Astrocyte (in vitro differentiated cells and primary cell): ENCODE data around the gene EMP2. TPM values are rescaled to one million over a fixed set of nuclear protein-coding genes. Genes with fewer than 3 reads are reported as not detected.

Source experiments
- DNase-seq: peaks from one replicate; pipeline ENCODE4 v3.0.0-alpha.2; 2010; ENCODE audit warnings: low read depth
- FAIRE-seq: peaks from 2 replicates; lab custom pipeline; 2011; peaks lifted over from hg19 to GRCh38; lab: Jason Lieb, UNC
- H2AFZ ChIP-seq: 2 replicates; pipeline ENCODE4 v1.6.0; 2012; ENCODE audit warnings: low read depth, low read length, inconsistent platforms
- H3K27ac ChIP-seq: 2 replicates; pipeline ENCODE4 v1.5.1; 2011; ENCODE audit warnings: low read depth, low read length, inconsistent platforms
- H3K27me3 ChIP-seq: 2 replicates; pipeline ENCODE4 v1.6.0; 2011; ENCODE audit warnings: low read length, inconsistent platforms; ENCODE audit not compliant: insufficient read depth
- H3K36me3 ChIP-seq: 2 replicates; pipeline ENCODE4 v1.5.1; 2011; ENCODE audit warnings: low read length, inconsistent platforms; ENCODE audit not compliant: insufficient read depth
- H3K4me1 ChIP-seq: 2 replicates; pipeline ENCODE4 v1.5.1; 2011; ENCODE audit warnings: low read length, inconsistent platforms; ENCODE audit not compliant: insufficient read depth
- H3K4me2 ChIP-seq: 2 replicates; pipeline ENCODE4 v1.6.0; 2012; ENCODE audit warnings: low read length, inconsistent platforms
- H3K4me3 ChIP-seq: 2 replicates; pipeline ENCODE4 v1.5.1; 2011; ENCODE audit warnings: low read depth, mild to moderate bottlenecking, low read length, inconsistent platforms; ENCODE audit not compliant: insufficient read depth
- H3K79me2 ChIP-seq: 2 replicates; pipeline ENCODE4 v1.6.0; 2012; ENCODE audit warnings: mild to moderate bottlenecking, low read length, inconsistent platforms; ENCODE audit not compliant: insufficient read depth
- H3K9ac ChIP-seq: 2 replicates; pipeline ENCODE4 v1.6.0; 2012; ENCODE audit warnings: mild to moderate bottlenecking, low read length, inconsistent platforms
- H3K9me3 ChIP-seq: 2 replicates; pipeline ENCODE4 v1.5.1; 2012; ENCODE audit warnings: low read depth, mild to moderate bottlenecking, low read length, inconsistent platforms; ENCODE audit not compliant: insufficient read depth
- H4K20me1 ChIP-seq: 2 replicates; pipeline ENCODE4 v1.6.0; 2012; ENCODE audit warnings: low read length, inconsistent platforms; ENCODE audit not compliant: insufficient read depth
- H3K27ac Mint-ChIP-seq: one replicate; pipeline ENCODE4 v1.8.0; 2021; ENCODE audit warnings: mild to moderate bottlenecking, mixed read lengths; ENCODE audit not compliant: unreplicated experiment
- H3K27me3 Mint-ChIP-seq: one replicate; pipeline ENCODE4 v1.8.0; 2021; ENCODE audit warnings: low read depth, mixed read lengths; ENCODE audit not compliant: unreplicated experiment
- H3K36me3 Mint-ChIP-seq: one replicate; pipeline ENCODE4 v1.8.0; 2021; ENCODE audit warnings: low read depth, mixed read lengths; ENCODE audit not compliant: unreplicated experiment
- H3K4me1 Mint-ChIP-seq: one replicate; pipeline ENCODE4 v1.8.0; 2021; ENCODE audit warnings: low read depth, mixed read lengths; ENCODE audit not compliant: unreplicated experiment
- H3K4me3 Mint-ChIP-seq: one replicate; pipeline ENCODE4 v1.8.0; 2021; ENCODE audit warnings: mild to moderate bottlenecking, moderate library complexity, mixed read lengths; ENCODE audit not compliant: unreplicated experiment
- H3K9me3 Mint-ChIP-seq: one replicate; pipeline ENCODE4 v1.8.0; 2021; ENCODE audit warnings: mild to moderate bottlenecking, mixed read lengths; ENCODE audit not compliant: unreplicated experiment
- EZH2 ChIP-seq: IDR thresholded peaks from 2 replicates; pipeline ENCODE4 v1.6.1; 2012; ENCODE audit warnings: mild to moderate bottlenecking, low read length, inconsistent platforms; ENCODE audit not compliant: insufficient read depth
- total RNA-seq: library from RNA; stranded (reverse); gene quantifications from 2 replicates; pipeline ENCODE4 v1.2.1, GENCODE V29; 2021
- TF ChIP-seq, protein P1 (sequence below): IDR thresholded peaks from 2 replicates; pipeline ENCODE4 v1.5.1; 2011; ENCODE audit warnings: low read depth, mild to moderate bottlenecking, inconsistent platforms, low read length, moderate library complexity; ENCODE audit not compliant: insufficient read depth

EMP2 gene
- total RNA-seq, 1 donor from 2014 or later = 1.7 TPM

- DNase-seq (no peak), FAIRE-seq (no peak)
- no peaks in the 10 kb centered on the region for H3K9me3 ChIP-seq
- H3K4me3 ChIP-seq = no peak overlapping the region
- H3K79me2 ChIP-seq = no peaks in the 10 kb centered on the region
- H3K4me2 ChIP-seq = no peak overlapping the region
- no peak overlapping the region for H2AFZ ChIP-seq
- Mint-ChIP-seq H3K9me3 (no peaks in the 10 kb centered on the region), H3K4me3 (no peak overlapping the region), H3K27ac (no peak overlapping the region), H3K4me1 (no peaks in the 10 kb centered on the region), H3K27me3 (peaks cover 3% of the 10 kb centered on the region), H3K36me3 (no peaks in the 10 kb centered on the region)
- no peaks in the 10 kb centered on the region for H4K20me1 ChIP-seq
- TF ChIP-seq, protein P1, sequence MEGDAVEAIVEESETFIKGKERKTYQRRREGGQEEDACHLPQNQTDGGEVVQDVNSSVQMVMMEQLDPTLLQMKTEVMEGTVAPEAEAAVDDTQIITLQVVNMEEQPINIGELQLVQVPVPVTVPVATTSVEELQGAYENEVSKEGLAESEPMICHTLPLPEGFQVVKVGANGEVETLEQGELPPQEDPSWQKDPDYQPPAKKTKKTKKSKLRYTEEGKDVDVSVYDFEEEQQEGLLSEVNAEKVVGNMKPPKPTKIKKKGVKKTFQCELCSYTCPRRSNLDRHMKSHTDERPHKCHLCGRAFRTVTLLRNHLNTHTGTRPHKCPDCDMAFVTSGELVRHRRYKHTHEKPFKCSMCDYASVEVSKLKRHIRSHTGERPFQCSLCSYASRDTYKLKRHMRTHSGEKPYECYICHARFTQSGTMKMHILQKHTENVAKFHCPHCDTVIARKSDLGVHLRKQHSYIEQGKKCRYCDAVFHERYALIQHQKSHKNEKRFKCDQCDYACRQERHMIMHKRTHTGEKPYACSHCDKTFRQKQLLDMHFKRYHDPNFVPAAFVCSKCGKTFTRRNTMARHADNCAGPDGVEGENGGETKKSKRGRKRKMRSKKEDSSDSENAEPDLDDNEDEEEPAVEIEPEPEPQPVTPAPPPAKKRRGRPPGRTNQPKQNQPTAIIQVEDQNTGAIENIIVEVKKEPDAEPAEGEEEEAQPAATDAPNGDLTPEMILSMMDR = no peak
- no peak for TF ChIP-seq EZH2
- H3K4me1 ChIP-seq = no peaks in the 10 kb centered on the region
- no peaks in the 10 kb centered on the region for H3K36me3 ChIP-seq
- H3K27me3 ChIP-seq = no peaks in the 10 kb centered on the region
- no peak overlapping the region for H3K9ac ChIP-seq
- H3K27ac ChIP-seq = no peak overlapping the region
Observed at GRCh38 chr16:10526962-10527361, 53.4 kb downstream of the EMP2 start.

DNA sequence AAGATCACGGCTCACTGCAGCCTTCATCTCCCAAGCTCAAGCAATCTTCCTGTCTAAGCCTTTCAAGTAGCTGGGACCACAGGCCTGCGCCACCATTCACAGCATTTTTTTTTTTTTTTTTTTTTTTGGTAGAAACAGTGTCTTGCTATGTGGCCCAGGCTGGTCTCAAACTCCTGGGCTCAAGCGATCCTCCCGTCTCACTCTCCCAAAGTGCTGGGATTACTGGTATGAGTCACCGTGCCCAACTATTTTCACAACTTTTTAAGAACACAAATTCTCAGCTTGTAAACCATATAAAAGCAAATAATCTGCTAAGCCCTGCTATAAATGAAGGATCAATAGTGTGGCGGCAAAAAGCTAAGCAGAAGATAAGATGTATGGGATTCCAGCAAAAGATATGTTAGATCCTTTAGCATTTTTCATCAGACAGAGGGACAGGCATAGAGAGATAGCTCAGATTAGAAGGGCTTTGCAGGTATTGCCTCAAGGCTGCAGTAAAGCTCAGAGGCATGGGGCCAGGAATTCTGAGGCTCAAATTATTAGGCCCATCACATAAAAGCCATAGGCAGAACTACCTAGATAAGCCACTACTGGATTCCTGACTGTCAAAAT lies 55.1 kb downstream of the EMP2 start:
- Histone ChIP-seq H4K20me1 (no peaks in the 10 kb centered on the region), H3K27me3 (no peaks in the 10 kb centered on the region), H2AFZ (no peak overlapping the region), H3K4me1 (no peaks in the 10 kb centered on the region), H3K4me2 (no peak overlapping the region), H3K4me3 (no peak overlapping the region), H3K9ac (no peak overlapping the region), H3K79me2 (no peaks in the 10 kb centered on the region), H3K27ac (no peak overlapping the region), H3K36me3 (no peaks in the 10 kb centered on the region), H3K9me3 (no peaks in the 10 kb centered on the region)
- no peak overlapping the region for H3K27ac Mint-ChIP-seq
- H3K9me3 Mint-ChIP-seq = no peaks in the 10 kb centered on the region
- no peaks in the 10 kb centered on the region for H3K36me3 Mint-ChIP-seq
- H3K4me3 Mint-ChIP-seq = no peak overlapping the region
- FAIRE-seq (no peak), DNase-seq (no peak)
- H3K27me3 Mint-ChIP-seq = peaks cover 3% of the 10 kb centered on the region
- no peaks in the 10 kb centered on the region for H3K4me1 Mint-ChIP-seq
- no peak for TF ChIP-seq EZH2
- TF ChIP-seq, protein P1 = no peak

DNA sequence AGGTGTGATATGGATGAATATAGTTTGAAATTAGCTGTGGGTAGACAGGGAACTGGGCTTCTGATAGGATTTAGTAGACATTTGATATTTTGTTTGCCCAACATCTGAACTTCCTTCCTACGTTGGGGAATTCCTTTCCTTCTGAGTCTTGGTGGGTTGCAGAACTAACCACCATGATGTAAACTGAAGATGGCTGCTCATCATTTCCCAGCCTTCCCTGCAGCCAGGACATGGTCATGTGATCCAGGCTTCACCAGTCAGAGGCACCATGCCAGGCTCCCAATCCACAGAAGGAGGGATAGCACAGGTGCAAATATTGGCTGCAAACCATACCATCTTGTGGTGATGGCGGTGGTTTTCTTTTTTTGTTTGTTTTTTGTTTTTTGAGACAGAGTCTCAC lies 57.4 kb downstream of the EMP2 start:
- Histone ChIP-seq H3K36me3 (no peaks in the 10 kb centered on the region), H3K4me3 (no peak overlapping the region), H3K4me2 (no peak overlapping the region), H3K27me3 (no peaks in the 10 kb centered on the region), H2AFZ (no peak overlapping the region), H3K4me1 (no peaks in the 10 kb centered on the region), H3K9ac (no peak overlapping the region), H3K79me2 (no peaks in the 10 kb centered on the region), H4K20me1 (no peaks in the 10 kb centered on the region), H3K9me3 (no peaks in the 10 kb centered on the region), H3K27ac (no peak overlapping the region)
- FAIRE-seq = no peak
- no peaks in the 10 kb centered on the region for H3K4me1 Mint-ChIP-seq
- no peak overlapping the region for H3K4me3 Mint-ChIP-seq
- H3K36me3 Mint-ChIP-seq = no peaks in the 10 kb centered on the region
- TF ChIP-seq, protein P1 = no peak
- no peak for TF ChIP-seq EZH2
- no peaks in the 10 kb centered on the region for H3K27me3 Mint-ChIP-seq
- no peaks in the 10 kb centered on the region for H3K9me3 Mint-ChIP-seq
- DNase-seq = no peak
- no peak overlapping the region for H3K27ac Mint-ChIP-seq
